CD4-positive, alpha-beta T cell treated with Interleukin-10 for 1 hour (primary cell): ENCODE measurements around the gene DNAJA4.
"Not testable (repeated sequence)": the region's sequence is repeated elsewhere in the genome, so short reads cannot be mapped to it uniquely, and the experiment has no call there.

Source experiments
- DNase-seq: peaks from one replicate; pipeline ENCODE4 v3.0.0-alpha.2; 2020

The DNAJA4 gene

DNA sequence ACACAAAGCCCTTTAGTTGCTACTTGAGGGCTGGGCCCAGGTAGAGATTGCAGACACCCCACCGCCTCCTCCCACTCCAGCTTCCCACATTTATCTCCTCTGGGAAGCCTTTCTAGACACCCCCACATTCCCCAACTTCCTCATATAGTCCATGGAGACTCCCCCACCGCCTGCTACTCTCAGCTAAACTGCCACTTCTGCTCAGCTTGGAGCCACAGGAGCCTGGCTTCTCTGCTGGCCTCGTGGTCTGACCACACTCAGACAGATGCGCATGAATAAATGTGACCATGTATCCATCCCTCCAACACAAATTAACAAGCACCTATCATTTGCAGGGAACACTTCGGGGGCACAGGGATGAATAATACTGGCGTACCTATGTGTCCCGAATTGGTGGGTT is 19.5 kb upstream of the DNAJA4 start:
- DNase-seq = no peak

DNA sequence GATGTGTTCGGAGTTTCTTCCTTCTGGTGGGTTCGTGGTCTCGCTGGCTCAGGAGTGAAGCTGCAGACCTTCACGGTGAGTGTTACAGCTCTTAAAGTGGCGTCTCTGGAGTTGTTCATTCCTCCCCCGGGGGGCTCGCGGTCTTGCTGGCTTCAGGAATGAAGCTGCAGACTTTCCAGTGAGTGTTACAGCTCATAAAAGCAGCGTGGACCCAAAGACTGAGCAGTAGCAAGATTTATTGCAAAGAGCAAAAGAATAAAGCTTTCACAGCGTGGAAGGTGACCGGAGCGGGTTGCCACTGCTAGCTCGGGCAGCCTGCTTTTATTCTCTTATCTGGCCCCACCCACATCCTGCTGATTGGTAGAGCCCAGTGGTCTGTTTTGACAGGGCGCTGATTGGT is 19.0 kb upstream of the DNAJA4 start:
- not testable (repeated sequence) for DNase-seq

DNA sequence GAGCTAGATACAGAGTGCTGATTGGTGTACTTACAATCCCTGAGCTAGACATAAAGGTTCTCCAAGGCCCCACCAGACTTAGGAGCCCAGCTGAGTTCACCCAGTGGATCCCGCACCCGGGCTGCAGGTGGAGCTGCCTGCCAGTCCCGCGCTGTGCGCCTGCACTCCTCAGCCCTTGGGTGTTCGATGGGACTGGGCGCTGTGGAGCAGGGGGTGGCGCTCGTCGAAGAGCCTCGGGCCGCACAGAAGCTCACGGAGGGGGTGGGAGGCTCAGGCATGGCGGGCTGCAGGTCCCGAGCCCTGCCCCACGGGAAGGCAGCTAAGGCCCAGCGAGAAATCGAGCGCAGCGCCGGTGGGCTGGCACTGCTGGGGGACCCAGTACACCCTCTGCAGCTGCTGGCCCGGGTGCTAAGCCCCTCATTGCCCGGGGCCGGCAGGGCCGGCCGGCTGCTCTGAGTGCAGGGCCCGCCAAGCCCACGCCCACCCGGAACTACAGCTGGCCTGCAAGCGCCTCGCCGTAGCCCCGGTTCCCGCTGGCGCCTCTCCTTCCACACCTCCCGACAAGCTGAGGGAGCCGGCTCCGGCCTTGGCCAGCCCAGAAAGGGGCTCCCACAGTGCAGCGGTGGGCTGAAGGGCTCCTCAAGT is 18.3 kb upstream of the DNAJA4 start:
- not testable (repeated sequence) for DNase-seq

DNA sequence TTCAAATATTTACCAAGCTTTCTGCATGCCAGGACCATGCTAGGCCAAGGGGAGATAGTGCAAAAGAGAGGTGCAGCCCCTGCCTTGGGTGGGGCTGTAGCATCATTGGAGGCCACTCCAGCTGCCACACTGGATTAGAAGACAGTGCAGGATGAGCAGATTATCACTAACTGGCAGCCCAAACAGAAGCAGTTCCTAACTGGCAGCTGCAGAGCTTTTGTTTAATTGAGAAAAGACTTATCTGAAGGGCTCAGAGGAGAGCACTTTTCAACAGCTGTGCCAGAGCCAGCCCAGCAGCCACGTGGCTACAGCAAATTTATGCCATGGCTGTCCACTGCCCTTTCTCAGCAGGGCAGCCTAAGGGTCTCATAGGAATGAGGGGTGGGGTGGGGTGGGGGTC is 16.5 kb upstream of the DNAJA4 start:
- no peak for DNase-seq

GRCh38 chr15:78249131-78249530 is 15.2 kb upstream of the DNAJA4 start:
- no peak for DNase-seq

GRCh38 chr15:78251136-78251535 is 13.2 kb upstream of the DNAJA4 start:
- no peak for DNase-seq

GRCh38 chr15:78255421-78256043 is 8.8 kb upstream of the DNAJA4 start:
- no peak for DNase-seq

DNA sequence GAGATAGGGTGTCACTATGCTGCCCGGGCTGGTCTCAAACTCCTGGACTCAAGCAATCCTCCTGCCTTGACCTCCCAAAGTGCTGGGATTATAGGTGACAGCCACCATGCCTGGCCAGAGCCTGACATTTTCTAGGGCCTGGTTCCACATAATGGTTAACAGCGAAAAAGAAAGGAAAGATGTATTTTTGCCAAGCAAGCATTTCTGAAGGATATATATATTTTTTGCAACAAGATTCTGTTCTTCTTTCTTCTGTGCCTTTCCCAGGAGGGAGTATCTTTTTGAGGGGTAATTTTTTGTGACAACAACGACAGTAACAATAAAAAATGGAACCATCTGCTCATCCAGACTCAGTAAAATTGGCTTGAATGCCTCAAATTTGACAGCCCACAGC is 8.3 kb upstream of the DNAJA4 start:
- no peak for DNase-seq

DNA sequence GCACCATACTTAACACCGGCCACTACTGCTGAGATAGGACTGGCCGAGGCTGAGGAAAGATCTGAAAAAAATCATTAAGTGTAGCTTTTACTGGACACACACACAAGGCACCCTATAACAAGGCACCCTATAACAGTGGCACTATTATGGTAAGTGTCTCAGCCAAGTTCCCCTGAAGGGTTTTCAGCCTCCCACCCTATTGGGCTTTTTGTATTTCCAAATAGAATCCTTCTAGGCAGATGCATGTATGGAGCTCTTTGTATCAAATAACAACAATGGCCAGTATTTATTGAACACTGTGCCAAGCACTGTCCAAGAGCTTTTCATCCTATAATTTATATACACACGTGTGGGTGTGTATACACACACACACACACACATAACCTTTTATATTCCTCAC is 6.7 kb upstream of the DNAJA4 start:
- DNase-seq = no peak

DNA sequence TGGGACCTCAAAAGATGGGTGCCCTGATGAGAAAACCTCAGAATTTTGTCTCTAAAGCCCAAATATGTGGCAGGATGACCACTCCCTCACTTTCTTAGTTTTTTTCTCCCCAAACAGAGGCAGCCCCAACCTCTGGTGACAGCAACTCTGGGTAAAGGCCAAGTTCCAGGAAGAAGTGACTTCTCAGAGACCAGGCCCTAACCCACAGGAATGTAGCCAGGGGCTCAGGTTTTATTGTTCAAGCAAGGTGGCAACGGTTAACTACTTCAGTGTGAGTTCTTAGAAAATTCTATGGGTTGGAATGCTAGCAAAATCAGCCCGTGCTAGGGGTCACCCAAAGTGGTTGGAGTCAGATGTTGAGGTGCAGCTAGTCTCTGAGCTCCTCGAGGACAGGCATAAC is 5.1 kb upstream of the DNAJA4 start:
- no peak for DNase-seq

DNA sequence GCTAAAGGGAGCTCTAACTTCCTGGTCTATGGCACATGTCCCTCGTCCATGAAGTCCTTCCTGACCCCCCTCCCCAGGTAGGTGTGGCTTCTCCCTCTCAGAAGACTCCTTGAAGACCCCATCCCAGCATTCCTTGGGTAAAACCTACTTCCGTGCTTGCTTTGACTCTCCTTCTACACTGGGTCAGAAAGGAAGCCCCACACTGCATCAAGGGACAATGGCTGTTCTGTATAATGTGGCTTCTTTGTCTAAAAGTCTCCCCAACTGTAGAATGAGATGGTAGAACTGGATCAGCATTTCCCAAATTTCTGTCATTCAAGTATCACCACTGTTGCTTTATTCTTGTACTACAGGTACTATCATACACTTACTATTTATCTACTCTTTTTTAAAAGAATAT is 3.9 kb upstream of the DNAJA4 start:
- no peak for DNase-seq

DNA sequence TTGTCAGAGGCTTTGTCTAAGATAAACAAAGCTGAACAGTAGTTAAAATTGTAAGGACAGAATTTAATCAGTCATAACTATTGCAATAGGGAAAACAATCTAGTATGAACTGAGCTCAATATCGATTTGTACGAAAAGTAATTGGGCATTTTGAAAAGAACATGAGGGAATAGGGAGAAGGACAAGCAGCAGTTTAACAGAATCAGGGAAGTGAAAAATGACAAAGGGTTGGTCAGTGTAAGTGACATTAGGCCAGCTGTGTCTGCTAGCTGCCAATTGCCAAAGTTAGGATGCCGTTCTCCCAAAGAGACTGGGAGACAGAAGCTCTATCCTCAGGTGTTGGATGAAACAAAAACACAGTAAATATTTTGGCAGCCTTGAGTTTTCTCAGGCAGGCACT is 3.3 kb upstream of the DNAJA4 start:
- no peak for DNase-seq

- DNase-seq = no peak
Measured at GRCh38 chr15:78263351-78263781, 996 bp upstream of the DNAJA4 start.

GRCh38 chr15:78263907-78264303 is 457 bp upstream of the DNAJA4 start:
- DNase-seq = no peak

DNA sequence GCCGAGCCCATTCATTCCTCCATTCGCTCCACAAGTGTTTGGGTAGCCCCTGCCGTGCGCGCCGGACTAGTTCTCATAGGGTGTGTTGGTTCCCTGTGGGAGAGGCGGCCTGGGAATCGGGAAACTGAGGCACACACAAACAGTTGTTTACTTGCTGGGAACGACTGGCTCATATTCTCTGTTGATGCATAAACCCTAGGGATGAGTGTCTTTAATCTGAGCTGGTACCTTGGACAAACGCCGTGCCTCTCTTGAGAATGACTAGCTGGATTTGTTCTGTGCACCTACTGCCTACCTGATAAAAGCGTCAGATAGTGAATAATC is 737 bp downstream of the DNAJA4 start:
- no peak for DNase-seq

DNA sequence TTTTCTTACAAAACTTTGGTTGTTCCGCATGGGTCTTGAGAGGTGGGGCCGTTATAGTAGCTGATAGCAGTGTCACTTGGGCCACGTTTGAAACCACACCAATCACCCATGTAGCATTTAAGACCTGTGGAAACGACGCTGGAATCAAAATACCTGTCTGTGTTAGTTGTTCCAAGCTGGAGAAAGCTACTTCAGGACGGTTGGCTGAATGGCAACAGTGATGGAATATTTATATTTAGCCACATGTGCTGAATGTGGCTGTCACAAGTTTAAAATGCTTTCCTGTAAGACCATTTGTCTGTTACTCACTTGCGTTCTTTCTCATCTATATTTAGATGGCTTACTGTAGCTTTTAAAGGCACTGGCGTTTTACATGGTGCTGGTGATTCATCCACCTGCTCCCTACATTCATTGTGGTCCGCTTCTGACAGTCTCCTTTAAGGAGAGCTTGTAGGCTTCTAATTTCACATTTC is 1.4 kb downstream of the DNAJA4 start:
- DNase-seq = no peak

DNA sequence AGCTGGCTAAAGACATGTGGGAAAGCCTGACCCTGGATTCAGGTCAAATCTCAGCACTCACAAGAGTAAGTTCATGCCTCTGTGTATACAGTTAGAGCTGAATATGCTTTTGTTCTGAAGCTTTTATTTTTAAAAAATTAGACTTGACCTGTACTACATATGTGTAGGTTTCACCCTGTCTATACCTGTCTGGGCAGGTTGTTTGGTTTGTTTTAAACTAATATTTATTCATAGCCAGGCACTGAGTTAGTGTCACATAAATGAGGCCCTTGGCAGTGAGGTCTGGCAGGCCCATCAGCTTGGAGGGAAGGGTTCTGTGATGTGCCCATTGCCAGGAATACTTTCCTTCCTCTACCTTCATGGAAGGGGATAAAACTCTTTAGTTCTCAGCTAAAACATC is 1.9 kb downstream of the DNAJA4 start:
- no peak for DNase-seq

DNA sequence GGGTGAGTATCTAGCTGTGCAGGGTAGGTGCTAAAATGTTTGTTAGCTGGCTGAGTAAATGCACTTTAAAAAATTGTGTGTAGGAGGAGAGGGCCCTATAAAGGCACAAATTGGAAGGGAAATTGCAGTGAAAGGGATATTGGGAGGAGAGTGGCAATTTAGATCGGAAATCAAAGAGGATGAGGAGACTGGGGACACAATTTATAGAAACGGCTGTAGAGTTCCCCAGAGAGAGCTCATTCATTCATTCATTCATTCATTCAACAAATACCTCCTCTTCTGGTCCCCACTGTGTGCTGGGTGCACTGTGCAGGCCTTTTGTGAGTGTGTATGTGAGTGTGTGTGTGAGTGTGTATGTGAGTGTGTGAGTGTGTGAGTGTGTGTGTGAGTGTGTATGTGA is 2.4 kb downstream of the DNAJA4 start:
- DNase-seq = no peak

DNA sequence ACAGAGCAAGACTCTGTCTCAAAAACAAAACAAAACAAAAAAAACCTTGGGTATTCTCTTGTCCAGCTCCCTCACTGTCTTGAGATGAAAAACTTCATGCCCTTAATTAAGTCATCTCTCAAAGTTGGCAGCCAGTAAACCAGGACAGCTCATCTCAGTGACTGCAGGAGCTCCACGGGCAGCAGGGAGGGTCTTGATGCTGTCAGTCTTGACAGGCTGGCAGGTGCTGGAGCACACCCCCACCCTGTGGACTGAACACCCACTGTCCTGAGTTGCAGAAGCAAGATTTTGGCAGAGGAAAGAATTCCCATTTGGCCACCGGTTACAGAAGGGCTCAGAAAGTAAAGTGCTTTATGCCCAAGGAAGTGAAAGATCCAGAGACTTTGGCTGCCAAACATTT is 8.0 kb downstream of the DNAJA4 start:
- no peak for DNase-seq

DNA sequence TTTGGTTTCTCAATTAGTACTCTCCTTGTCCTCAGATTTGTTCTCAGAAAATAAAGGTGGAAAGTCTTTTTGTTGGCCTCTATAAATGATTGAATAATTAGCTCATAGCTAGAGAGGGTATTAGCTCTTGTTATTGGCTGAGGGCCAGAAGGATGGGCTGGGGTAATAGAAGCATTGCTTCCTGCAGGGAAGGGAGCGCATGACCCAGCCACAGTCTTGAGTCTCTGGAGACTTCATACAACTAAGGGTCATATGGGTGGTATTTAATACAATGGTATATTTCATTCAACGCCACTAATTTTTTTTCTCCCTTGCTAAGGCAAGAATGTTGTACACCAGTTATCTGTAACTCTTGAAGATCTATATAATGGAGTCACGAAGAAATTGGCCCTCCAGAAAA is 8.4 kb downstream of the DNAJA4 start:
- no peak for DNase-seq

- no peak for DNase-seq
Measured at GRCh38 chr15:78274994-78275393, 10.6 kb downstream of the DNAJA4 start.

- DNase-seq = no peak
Measured at GRCh38 chr15:78276064-78276943, 11.9 kb downstream of the DNAJA4 start.

DNA sequence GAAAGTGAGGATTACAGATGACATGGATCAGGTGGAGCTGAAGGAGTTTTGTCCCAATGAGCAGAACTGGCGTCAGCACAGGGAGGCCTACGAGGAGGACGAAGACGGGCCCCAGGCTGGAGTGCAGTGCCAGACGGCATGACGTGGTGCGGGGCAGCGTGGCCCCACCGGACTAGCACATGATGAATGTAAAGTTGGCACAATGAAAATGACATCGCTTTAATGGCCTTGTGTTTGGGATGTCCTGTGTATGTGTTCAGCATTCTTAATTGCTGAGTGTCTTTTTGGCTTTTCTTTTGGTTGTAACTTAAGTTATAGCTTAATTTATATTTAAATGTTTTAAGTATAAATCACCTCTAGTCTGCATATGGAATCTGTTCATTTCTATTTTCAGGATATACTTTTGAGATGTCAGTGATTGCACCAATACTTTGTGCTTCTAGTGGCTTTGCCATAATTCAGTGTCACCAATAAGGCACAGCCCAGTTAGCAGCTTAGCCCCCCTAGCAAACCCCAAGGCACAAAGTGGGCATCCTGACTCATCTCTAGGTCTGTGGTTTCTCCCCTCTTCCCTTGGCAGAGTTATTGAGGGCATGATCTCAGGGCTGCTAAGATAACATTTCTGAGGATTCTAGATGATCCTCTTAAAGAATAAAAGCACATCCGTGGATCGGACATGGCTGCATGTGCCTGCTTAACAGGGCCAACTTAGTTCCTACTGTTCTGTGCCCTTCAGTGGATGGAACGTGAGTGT is 16.1 kb downstream of the DNAJA4 start:
- DNase-seq = no peak
